Vein endothelial cell (primary cell): Measurements from ENCODE around the gene ACADVL. TPM values are rescaled to one million over a fixed set of nuclear protein-coding genes. Genes with fewer than 3 reads are reported as not detected.

Experiments
- small RNA-seq: library from RNA; depleted of rRNA; stranded (forward); fragments of <200 nt; gene quantifications from one replicate; pipeline ENCODE3, GENCODE V24; 2012
- total RNA-seq: library from RNA; depleted of rRNA; stranded (reverse); fragments of >200 nt; gene quantifications from 2 replicates; pipeline ENCODE4 v1.2.3, GENCODE V29; 2012

ACADVL gene
- 200 and 286 TPM in 2 replicates for total RNA-seq

GRCh38 chr17:7219812-7220592 lies at the start of gene ACADVL, which contains the start of gene DLG4:
ACADVL (plus strand) TSS chr17:7219938; CDS start chr17:7219985, 47 bp downstream.
DLG4 (minus strand) TSS chr17:7219836.

GRCh38 chr17:7179317-7180254 lies 40.2 kb upstream of the ACADVL start, which contains the start of gene ASGR1:
ASGR1 (minus strand) TSS chr17:7179370; CDS start chr17:7178563, 807 bp downstream.

GRCh38 chr17:7234083-7234951 lies 14.6 kb downstream of the ACADVL start, which contains the start of gene DVL2:
DVL2 (minus strand) TSS chr17:7234517; CDS start chr17:7234262, 255 bp downstream.

GRCh38 chr17:7239091-7240027 lies 19.6 kb downstream of the ACADVL start, which contains the start of gene PHF23:
PHF23 (minus strand) TSS chr17:7239457; CDS start chr17:7239279, 178 bp downstream.

GRCh38 chr17:7241783-7242716 lies 22.3 kb downstream of the ACADVL start, which contains the start of gene GABARAP:
GABARAP (minus strand) TSS chr17:7242449; CDS start chr17:7242330, 119 bp downstream.

GRCh38 chr17:7251661-7252175 lies 32.0 kb downstream of the ACADVL start, which contains the start of gene CTDNEP1:
CTDNEP1 (minus strand) TSS chr17:7251734; CDS start chr17:7251296, 438 bp downstream.

GRCh38 chr17:7252176-7253043 lies 32.7 kb downstream of the ACADVL start, which contains the start of gene ELP5:
ELP5 (plus strand) TSS chr17:7252215; CDS start chr17:7252551, 336 bp downstream.

GRCh38 chr17:7262192-7262934 lies 42.6 kb downstream of the ACADVL start, which contains the start of gene CLDN7:
CLDN7 (minus strand) TSS chr17:7262478; CDS start chr17:7262043, 435 bp downstream.

Small RNAs within 50 kb of the gene (small RNA-seq; reads per million reads assigned to genes)
- gene AC120057.4 (not detected), gene MIR324 (127 reads per million, percentile 99 among the genes with 10 or more reads in this experiment), gene RF00019 (not detected)

Other genes starting within 250 kb of the ACADVL start
- gene ALOX12, start 223.9 kb upstream of the ACADVL start, total RNA-seq = not detected in 2 replicates
- gene RNASEK, start 207.3 kb upstream of the ACADVL start, total RNA-seq = 52.9 and 85.6 TPM in 2 replicates
- 171 and 175 TPM in 2 replicates for gene BCL6B, start 196.9 kb upstream of the ACADVL start, total RNA-seq
- 2.0 TPM in 2 replicates for gene SLC16A13, start 183.9 kb upstream of the ACADVL start, total RNA-seq
- 0.48 and 0.98 TPM in 2 replicates for gene SLC16A11, start 175.8 kb upstream of the ACADVL start, total RNA-seq
- gene CLEC10A, start 139.7 kb upstream of the ACADVL start, total RNA-seq = 0.19 TPM in 1 of 2 replicates, not detected in the other
- not detected in 2 replicates for gene ASGR2, start 105.1 kb upstream of the ACADVL start, total RNA-seq
- 10.3 and 10.8 TPM in 2 replicates for gene ASGR1, start 40.6 kb upstream of the ACADVL start, total RNA-seq
- 10.7 and 23.5 TPM in 2 replicates for gene DLG4, start 102 bp upstream of the ACADVL start, total RNA-seq
- gene DVL2, start 14.6 kb downstream of the ACADVL start, total RNA-seq = 54.3 and 57.8 TPM in 2 replicates
- 57.2 and 58.5 TPM in 2 replicates for gene PHF23, start 19.5 kb downstream of the ACADVL start, total RNA-seq
- 229 and 455 TPM in 2 replicates for gene GABARAP, start 22.5 kb downstream of the ACADVL start, total RNA-seq
- 38.5 and 48.3 TPM in 2 replicates for gene CTDNEP1, start 31.8 kb downstream of the ACADVL start, total RNA-seq
- gene ELP5, start 32.3 kb downstream of the ACADVL start, total RNA-seq = 36.9 and 42.9 TPM in 2 replicates
- 10.8 and 13.4 TPM in 2 replicates for gene CLDN7, start 42.5 kb downstream of the ACADVL start, total RNA-seq
- gene SLC2A4, start 61.8 kb downstream of the ACADVL start, total RNA-seq = 0.10 and 0.33 TPM in 2 replicates
- gene YBX2, start 74.7 kb downstream of the ACADVL start, total RNA-seq = 2.3 TPM in 1 of 2 replicates, not detected in the other
- 949 and 999 TPM in 2 replicates for gene EIF5A, start 87.7 kb downstream of the ACADVL start, total RNA-seq
- gene GPS2, start 95.4 kb downstream of the ACADVL start, total RNA-seq = 43.1 and 48.1 TPM in 2 replicates
- 17.0 and 21.3 TPM in 2 replicates for gene NEURL4, start 109.4 kb downstream of the ACADVL start, total RNA-seq
- gene ACAP1, start 116.6 kb downstream of the ACADVL start, total RNA-seq = not detected in 2 replicates
- gene KCTD11, start 132.2 kb downstream of the ACADVL start, total RNA-seq = 2.6 and 3.6 TPM in 2 replicates
- not detected in 2 replicates for gene TMEM95, start 135.2 kb downstream of the ACADVL start, total RNA-seq
- gene TNK1, start 161.2 kb downstream of the ACADVL start, total RNA-seq = 0.38 and 0.65 TPM in 2 replicates
- gene PLSCR3, start 174.6 kb downstream of the ACADVL start, total RNA-seq = 27.0 and 36.3 TPM in 2 replicates
- 41.6 and 153 TPM in 2 replicates for gene TMEM256, start 184.2 kb downstream of the ACADVL start, total RNA-seq
- 4.6 and 5.2 TPM in 2 replicates for gene NLGN2, start 187.9 kb downstream of the ACADVL start, total RNA-seq
- not detected in 2 replicates for gene SPEM1, start 200.4 kb downstream of the ACADVL start, total RNA-seq
- gene SPEM2, start 205.7 kb downstream of the ACADVL start, total RNA-seq = not detected in 2 replicates
- not detected in 2 replicates for gene SPEM3, start 208.9 kb downstream of the ACADVL start, total RNA-seq
- 13.1 and 13.6 TPM in 2 replicates for gene TMEM102, start 215.5 kb downstream of the ACADVL start, total RNA-seq
- gene FGF11, start 219.6 kb downstream of the ACADVL start, total RNA-seq = 0.38 and 0.65 TPM in 2 replicates
- gene CHRNB1, start 225.1 kb downstream of the ACADVL start, total RNA-seq = 5.5 and 5.9 TPM in 2 replicates